ENCODE data around the gene RABGAP1L.
"Not testable (repeated sequence)": the region's sequence is repeated elsewhere in the genome, so short reads cannot be mapped to it uniquely, and the experiment has no call there.

The RABGAP1L gene

GRCh38 chr1:174153085-174153824, 6.1 kb upstream of the RABGAP1L start:
- DNase-seq (ENCODE audit: low read depth in 4 of 4, low spot score in 1 of 4): no peak

DNA sequence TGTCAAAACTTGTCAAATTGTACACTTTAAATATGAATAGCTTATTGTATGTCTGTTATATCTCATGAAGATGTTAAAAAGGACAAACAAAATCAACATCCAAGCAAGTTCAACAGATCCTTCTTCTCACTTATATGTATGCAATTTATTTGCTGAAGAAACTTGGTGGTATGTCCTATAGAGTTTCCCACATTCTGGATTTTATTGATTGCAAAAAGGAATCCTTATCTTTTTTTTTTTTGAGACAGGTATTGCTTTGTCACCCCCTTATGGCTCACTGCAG, 5.6 kb upstream of the RABGAP1L start:
- no peak for DNase-seq (ENCODE audit: low read depth in 4 of 4, low spot score in 1 of 4)

DNA sequence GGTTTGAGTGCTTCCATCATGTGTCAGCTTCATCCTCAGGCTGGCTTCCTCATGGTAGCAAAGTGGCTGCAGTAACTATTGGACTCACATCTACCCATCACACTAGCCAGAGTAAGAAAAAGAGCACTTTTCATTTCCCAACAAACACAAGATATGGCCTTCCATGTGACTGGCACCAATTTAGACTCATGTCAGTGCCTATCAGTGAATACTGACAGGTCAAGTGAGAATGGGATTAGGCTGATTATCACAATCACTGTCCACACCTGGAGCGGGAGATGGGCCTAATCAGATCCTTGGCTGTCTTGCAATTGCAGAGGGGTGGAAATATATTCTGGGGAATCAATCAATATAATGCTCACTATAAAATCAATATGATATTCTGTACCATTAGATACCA, 2.9 kb upstream of the RABGAP1L start:
- no peak for DNase-seq (ENCODE audit: low read depth in 4 of 4, low spot score in 1 of 4)

GRCh38 chr1:174157157-174157806, 2.0 kb upstream of the RABGAP1L start:
- peak in 2 of 4 experiments; percentile 26 to 29 for DNase-seq (ENCODE audit: low read depth in 4 of 4, low spot score in 1 of 4)

DNA sequence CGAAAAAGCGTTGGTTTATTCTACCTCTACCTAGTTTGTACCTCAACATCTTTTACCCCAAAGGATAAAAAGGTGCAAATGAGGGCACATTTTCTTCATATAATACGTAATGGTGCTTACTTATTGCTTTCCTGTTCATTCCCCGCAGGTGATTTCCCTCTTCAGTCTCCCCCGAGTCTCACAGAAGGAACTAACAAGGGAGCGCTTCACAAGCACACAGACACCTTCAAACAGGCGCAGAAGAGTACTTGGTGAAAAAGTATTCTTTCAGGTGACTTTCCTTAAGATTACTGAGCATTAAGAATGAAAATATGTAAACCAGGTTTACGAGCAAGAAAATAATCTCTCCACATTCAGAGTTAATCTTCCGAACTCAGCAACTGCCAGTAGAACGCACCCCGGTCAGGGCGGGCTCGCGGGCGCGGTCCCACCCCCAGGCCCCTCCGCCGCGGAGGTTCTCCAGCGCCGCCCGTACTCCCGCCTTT, 511 bp upstream of the RABGAP1L start:
- no peak for DNase-seq (ENCODE audit: low read depth in 4 of 4, low spot score in 1 of 4)

- DNase-seq (ENCODE audit: low read depth in 4 of 4, low spot score in 1 of 4): no peak
Observed at GRCh38 chr1:174160109-174160473, 771 bp downstream of the RABGAP1L start.

DNA sequence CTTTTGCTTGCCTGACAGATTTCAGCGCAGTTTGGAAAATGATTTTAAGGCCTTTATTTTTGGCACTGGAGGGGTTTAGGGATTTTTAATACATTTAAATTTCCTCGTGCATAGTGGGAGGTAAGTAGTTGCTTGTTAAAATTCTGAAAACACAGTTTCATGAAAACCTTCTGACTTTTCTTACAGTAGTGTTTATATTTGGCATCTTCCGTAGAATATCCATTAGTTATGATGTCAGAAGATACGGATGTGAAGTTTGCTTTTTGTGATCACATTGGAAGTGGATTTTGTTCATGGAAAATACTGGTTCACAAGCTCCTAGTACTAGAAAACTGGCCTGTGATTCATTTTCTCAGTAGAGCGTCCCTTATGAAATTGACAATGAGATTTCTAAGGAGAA, 1.3 kb downstream of the RABGAP1L start:
- DNase-seq (ENCODE audit: low read depth in 4 of 4, low spot score in 1 of 4): no peak

GRCh38 chr1:174161813-174162212, 2.5 kb downstream of the RABGAP1L start:
- DNase-seq (ENCODE audit: low read depth in 4 of 4, low spot score in 1 of 4): no peak

GRCh38 chr1:174164826-174165225, 5.5 kb downstream of the RABGAP1L start:
- DNase-seq (ENCODE audit: low read depth in 4 of 4, low spot score in 1 of 4): no peak

GRCh38 chr1:174165471-174166137, 6.3 kb downstream of the RABGAP1L start:
- DNase-seq (ENCODE audit: low read depth in 4 of 4, low spot score in 1 of 4): no peak

DNA sequence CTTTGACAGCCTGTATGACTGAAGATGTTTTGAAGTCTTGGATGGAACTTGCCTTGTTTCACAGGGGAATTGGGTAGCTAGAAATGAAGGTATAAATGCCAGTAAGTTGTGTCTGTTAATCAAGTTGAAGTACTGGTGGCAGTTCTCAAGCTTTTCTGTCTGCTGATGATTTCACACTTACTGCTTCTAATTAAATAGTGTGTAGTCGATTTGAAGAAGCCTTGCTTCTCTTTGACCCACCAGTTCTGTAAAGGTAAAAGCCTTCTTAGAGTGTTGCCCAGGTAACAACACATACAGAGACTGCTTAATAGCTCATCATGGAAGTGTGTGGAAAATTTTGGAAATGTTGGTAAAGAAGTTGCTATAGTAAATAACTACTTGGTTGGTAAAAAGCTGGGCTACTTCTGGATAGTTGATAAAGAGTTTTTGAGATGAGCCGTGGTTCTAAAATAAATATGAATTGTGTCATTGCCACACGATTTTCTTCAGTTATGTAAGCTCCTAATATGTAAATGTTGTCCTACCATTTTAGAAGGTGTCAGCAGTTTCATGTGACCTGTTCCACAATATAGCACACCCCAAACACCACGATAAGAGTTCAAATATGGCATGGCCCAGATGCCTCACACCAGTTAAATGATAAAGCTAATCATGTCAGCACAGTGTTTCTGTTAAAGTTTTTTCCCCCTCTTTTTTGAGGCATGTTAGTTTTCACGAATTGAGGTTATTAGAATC, 7.4 kb downstream of the RABGAP1L start:
- DNase-seq (ENCODE audit: low read depth in 4 of 4, low spot score in 1 of 4): no peak

- no peak for DNase-seq (ENCODE audit: low read depth in 4 of 4, low spot score in 1 of 4)
Observed at GRCh38 chr1:174167265-174167803, 8.0 kb downstream of the RABGAP1L start.

DNA sequence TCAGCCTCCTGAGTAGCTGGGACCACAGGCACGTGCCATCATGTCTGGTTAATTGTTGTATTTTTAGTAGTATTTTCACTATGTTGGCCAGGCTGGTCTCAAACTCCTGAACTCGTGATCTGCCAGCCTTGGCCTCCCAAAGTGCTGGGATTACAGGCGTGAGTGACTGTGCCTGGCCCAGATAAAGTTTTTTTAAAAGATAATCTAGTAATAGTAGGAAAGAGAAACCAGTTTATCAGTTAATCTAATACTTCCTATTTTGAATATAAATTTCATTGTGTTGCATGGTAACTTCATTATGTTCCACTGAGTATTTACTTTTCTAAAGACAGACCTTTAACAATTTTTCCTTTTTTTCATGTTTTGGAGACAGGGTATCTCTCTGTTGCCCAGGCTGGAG, 10.0 kb downstream of the RABGAP1L start:
- DNase-seq (ENCODE audit: low read depth in 4 of 4, low spot score in 1 of 4): no peak

DNA sequence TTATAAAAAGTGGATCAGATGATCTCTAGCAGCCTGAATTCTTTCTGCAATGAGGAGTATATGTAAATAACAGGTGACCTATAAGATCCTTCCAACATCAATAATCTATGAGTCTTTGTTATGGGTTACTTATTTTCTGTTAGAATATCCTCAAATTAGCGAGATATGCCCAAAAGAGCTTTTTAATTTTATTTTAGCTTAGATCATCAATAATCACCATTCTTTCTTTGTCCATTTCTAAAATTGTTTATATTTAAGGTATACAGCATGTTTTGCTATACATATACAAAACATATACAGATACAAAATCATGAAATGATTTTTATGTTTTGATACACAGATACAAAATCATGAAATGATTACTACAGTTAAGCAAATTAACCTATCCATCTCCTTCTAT, 11.8 kb downstream of the RABGAP1L start:
- DNase-seq (ENCODE audit: low read depth in 4 of 4, low spot score in 1 of 4): no peak

- no peak for DNase-seq (ENCODE audit: low read depth in 4 of 4, low spot score in 1 of 4)
Observed at GRCh38 chr1:174174461-174175329, 15.4 kb downstream of the RABGAP1L start.

GRCh38 chr1:174178459-174178858, 19.1 kb downstream of the RABGAP1L start:
- not testable (repeated sequence) for DNase-seq (ENCODE audit: low read depth in 4 of 4, low spot score in 1 of 4)

DNA sequence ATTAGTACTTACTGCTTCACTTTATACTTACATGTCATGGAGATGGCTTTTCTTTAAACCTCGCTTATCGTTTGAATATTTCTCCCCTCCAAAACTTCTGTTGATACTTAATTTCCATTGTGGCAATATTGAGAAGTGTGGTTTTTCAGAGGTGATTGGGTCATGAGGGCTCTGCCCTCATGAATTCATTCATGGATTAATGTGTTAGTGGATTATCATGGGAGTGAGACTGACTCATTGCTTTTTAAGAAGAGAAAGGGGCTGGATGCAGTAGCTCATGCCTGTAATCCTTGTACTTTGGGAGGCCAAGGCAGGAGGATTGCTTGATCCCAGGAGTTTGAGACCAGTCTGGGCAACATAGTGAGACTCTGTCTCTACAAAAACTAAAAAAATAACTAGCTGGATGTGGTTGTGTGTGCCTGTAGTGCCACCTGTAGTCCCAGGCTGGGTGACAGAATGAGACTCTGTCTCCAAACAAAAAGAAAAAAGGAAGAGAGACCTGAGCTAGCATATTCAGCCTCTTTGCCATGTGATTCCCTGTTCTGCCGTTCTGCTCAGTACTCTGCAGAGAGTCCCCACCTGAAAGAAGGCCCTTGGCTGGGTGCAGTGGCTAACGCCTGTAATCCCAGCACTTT, 30.2 kb downstream of the RABGAP1L start:
- no peak for DNase-seq (ENCODE audit: low read depth in 4 of 4, low spot score in 1 of 4)

DNA sequence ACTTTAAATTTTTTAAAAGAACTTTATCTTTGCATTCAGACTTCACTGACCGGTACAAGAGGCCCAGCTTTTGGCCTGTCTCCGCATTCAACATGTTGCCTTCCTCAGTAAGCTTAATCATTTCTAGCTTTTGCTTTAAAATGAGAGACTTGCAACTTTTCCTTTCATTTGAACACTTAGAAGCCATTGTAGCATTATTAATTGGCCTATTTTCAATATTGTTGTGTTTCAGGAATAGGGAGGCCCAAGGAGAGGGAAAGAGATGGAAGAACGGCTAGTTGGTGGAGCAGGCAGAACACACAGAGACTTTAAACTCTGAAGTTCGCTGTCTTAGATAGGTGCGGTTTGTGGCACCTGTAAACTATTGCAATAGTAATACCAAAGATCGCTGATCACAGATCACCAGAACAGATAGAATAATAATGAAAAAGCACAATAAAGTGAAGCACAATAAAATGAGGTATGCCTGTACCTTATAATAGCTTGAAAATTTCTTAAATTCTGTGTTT, 31.4 kb downstream of the RABGAP1L start:
- DNase-seq (ENCODE audit: low read depth in 4 of 4, low spot score in 1 of 4): no peak

GRCh38 chr1:174191349-174191862, 32.1 kb downstream of the RABGAP1L start:
- no peak for DNase-seq (ENCODE audit: low read depth in 4 of 4, low spot score in 1 of 4)

DNA sequence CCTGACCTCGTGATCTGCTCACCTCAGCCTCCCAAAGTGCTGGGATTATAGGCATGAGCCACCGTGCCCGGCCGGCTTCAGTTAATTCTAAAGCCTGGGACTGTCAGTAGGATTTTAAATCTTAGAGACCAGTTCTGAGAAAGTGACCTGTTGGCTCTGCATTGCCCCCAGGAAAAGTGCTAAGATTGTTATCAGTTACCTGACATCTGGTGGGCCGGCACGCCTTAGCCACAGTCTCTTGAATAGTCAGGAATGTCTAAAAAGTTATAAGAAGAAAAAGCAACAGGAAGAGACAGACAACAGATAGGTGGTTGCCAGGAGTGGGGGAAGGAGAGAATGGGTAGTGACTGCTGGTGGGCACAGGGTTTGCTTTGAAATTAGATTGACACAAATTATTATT, 35.1 kb downstream of the RABGAP1L start:
- no peak for DNase-seq (ENCODE audit: low read depth in 4 of 4, low spot score in 1 of 4)

Measured in stimulated activated CD4-positive, alpha-beta T cell treated with anti-CD3 and anti-CD28 coated beads, Interleukin-1b, Interleukin-23, amount 100 ng/mL, for 24 hours (primary cell).